Upper lobe of right lung (tissue), 1 donor: Measurements from ENCODE around the gene SEC31A. TPM values are rescaled to one million over a fixed set of nuclear protein-coding genes. Genes with fewer than 3 reads are reported as not detected.
A peak's percentile ranks its signal among the peaks of the same experiment; 100 is the strongest.
"Not testable (repeated sequence)": the region's sequence is repeated elsewhere in the genome, so short reads cannot be mapped to it uniquely, and the experiment has no call there.

Experiments used
- ATAC-seq: fragments of 200-7000 bp; cut with Tn5 transposase; one replicate; pipeline ENCODE4 v1.9.1; 2020; ENCODE audit warnings: mild to moderate bottlenecking, moderate library complexity
- DNase-seq: peaks from one replicate; pipeline ENCODE4 v3.0.0-alpha.2; 2020
- H3K27ac ChIP-seq: fragments of 200-600 bp; one replicate; pipeline ENCODE4 v1.8.0; 2022
- H3K27me3 ChIP-seq: fragments of 200-600 bp; one replicate; pipeline ENCODE4 v1.8.0; 2022; ENCODE audit warnings: mild to moderate bottlenecking
- H3K36me3 ChIP-seq: fragments of 200-600 bp; one replicate; pipeline ENCODE4 v1.8.0; 2022
- H3K4me1 ChIP-seq: fragments of 200-600 bp; one replicate; pipeline ENCODE4 v1.8.0; 2022
- H3K4me3 ChIP-seq: fragments of 200-600 bp; one replicate; pipeline ENCODE4 v1.8.0; 2022; ENCODE audit warnings: mild to moderate bottlenecking
- H3K9me3 ChIP-seq: fragments of 200-600 bp; one replicate; pipeline ENCODE4 v1.8.0; 2022
- CTCF ChIP-seq: fragments of 200-600 bp; IDR thresholded peaks from one replicate; pipeline ENCODE4 v1.8.0; 2022; ENCODE audit warnings: antibody characterized with exemption
- intact Hi-C: fragments of 100-400 bp; cut with DNase I; formaldehyde crosslinking; loops from one replicate; pipeline ENCODE4 v1.11.0; 2022
- total RNA-seq: library from RNA; stranded (reverse); fragmentation: NEBNext Ultra II Directional; extraction: Animal tissue kit (Norgen Biotek cat#: 25700); gene quantifications from one replicate; pipeline ENCODE4 v1.2.1, GENCODE V29; 2021
- donor health status: DM: no; HTN: yes; CAD: no; lungs with severe emphysema.

The SEC31A gene
- total RNA-seq, 1 donor from 2014 or later = 199 TPM

DNA sequence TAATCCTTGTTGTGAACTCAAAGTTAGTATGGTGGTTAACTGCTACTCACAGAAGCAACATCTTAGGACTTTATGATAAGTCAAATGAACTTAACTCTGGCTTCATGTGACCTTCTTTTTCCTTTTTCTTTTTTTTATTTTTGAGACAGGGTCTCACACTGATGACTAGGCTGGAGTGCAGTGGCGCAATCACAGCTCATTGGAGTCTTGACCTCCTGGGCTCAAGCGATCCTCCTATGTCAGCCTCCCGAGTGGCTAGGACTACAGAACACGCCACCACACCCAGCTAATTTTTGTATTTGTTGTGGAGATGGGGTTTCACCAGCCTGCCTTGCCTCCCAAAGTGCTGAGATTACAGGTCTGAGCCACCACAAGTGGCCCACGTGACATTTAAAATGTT is 22.4 kb downstream of the SEC31A start:
- intact Hi-C loops = no loop called here
- no peak overlapping the region for H3K4me3 ChIP-seq
- TF ChIP-seq CTCF = no peak
- DNase-seq (no peak), ATAC-seq (no peak)
- H3K27ac ChIP-seq = no peak overlapping the region
- H3K27me3 ChIP-seq = no peaks in the 10 kb centered on the region
- peaks cover 98% of the 10 kb centered on the region for H3K36me3 ChIP-seq
- peaks cover 12% of the 10 kb centered on the region for H3K4me1 ChIP-seq
- no peaks in the 10 kb centered on the region for H3K9me3 ChIP-seq

DNA sequence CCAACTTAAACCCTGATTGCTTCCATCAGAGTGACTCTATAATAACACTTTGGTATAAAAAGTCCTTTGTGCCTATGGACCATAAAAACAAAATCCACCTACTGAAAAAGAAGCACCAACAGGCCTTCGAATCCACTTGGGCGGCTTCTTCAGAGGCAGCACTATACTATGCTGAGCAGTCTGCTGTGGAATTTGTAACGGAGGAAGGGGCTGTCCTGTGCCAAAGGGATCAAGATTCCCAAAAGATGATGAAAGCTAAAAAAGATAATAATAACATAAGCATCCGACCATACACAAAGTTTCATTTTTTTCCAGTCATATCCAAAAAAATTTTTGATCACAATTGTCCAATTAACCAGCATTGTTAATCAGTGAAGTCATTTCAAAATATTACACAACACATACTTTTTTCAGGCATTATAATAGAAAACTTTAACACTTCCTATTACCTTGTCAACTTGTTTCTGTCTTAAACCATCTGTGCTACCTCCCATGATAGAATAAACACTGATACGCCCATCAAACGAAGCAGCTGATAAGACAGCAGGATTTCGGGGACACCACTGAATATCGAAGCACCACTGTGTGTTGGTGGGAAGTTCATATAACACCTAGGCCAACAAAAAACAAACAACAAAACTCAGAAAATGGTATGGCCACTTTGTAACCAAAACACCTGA is 24.1 kb downstream of the SEC31A start:
- Histone ChIP-seq H3K4me1 (peaks cover 12% of the 10 kb centered on the region), H3K4me3 (no peak overlapping the region), H3K27ac (no peak overlapping the region), H3K36me3 (peaks cover 98% of the 10 kb centered on the region), H3K27me3 (no peaks in the 10 kb centered on the region), H3K9me3 (no peaks in the 10 kb centered on the region)
- intact Hi-C loops = no loop called here
- no peak for TF ChIP-seq CTCF
- no peak for DNase-seq
- ATAC-seq = no peak

DNA sequence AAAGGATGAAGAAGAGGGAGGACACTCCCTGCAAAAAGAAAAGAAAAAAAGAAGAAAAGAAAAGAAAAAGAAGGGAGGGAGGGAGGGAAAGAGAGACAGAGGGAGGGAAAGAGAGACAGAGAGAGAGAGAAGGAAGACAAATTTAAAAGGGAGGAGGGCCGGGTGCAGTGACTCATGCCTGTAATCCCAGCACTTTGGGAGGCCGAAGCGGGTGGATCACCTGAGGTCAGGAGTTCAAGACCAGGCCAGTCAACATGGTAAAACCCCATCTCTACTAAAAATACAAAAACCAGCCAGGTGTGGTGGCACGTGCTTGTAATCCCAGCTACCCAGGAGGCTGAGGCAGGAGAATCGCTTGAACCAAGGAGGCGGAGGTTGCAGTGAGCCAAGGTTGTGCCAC is 24.9 kb downstream of the SEC31A start:
- H3K9me3 ChIP-seq, H3K27me3 ChIP-seq, ATAC-seq, intact Hi-C loops, H3K4me3 ChIP-seq, DNase-seq: not testable (repeated sequence)
- Histone ChIP-seq H3K36me3 (peaks cover 98% of the 10 kb centered on the region), H3K4me1 (peaks cover 12% of the 10 kb centered on the region), H3K27ac (peak overlapping the region; percentile 38)

DNA sequence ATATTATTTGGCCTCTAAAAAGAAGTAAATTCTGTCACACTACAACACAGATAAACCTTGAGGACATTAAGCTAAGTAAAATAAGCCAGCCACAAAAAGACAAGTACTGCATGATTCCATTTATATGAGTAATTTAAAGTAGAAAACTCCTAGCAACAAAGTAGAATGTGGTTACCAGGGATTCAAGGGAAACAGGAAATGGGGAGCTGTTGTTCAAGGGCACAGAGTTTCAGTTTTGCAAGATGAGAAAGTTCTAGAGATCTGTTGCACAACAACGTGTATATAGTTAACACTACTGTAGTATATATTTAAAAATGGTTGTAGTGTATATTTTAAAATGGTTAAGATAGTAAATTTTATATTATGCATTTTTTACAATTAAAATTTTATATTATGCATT is 25.4 kb downstream of the SEC31A start:
- intact Hi-C loops = no loop called here
- DNase-seq (no peak), ATAC-seq (peak; percentile 77)
- Histone ChIP-seq H3K27ac (peak overlapping the region; percentile 38), H3K4me3 (no peak overlapping the region), H3K9me3 (no peaks in the 10 kb centered on the region), H3K4me1 (peaks cover 12% of the 10 kb centered on the region), H3K27me3 (no peaks in the 10 kb centered on the region), H3K36me3 (peaks cover 98% of the 10 kb centered on the region)
- TF ChIP-seq CTCF = no peak

- DNase-seq = no peak
- ATAC-seq = no peak
- Histone ChIP-seq H3K9me3 (no peaks in the 10 kb centered on the region), H3K4me1 (peaks cover 12% of the 10 kb centered on the region), H3K36me3 (peaks cover 95% of the 10 kb centered on the region), H3K27me3 (no peaks in the 10 kb centered on the region), H3K4me3 (no peak overlapping the region), H3K27ac (no peak overlapping the region)
- no peak for TF ChIP-seq CTCF
- intact Hi-C loops = no loop called here
Measured at GRCh38 chr4:82864336-82864979, 26.5 kb downstream of the SEC31A start.

DNA sequence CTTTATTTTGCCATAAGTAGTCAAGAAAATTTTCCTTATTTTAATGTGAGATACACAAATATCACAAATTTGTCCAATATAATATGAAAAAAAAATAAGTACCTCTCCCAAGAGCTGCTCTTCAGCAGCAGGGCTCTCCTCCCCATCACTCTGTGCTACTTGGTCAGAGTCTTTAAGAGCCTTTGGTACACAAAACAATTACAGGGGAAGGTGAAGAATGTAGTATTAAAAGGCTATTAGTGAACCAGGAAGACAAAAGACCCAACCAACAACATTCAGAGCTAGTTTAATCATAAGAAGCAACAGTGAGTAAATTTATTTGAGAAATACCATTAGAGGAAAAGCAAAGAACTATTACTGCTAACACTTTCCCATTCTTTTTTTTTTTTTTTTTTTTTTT is 29.4 kb downstream of the SEC31A start:
- Histone ChIP-seq H3K27me3 (no peaks in the 10 kb centered on the region), H3K27ac (no peak overlapping the region), H3K4me3 (no peak overlapping the region), H3K9me3 (no peaks in the 10 kb centered on the region), H3K4me1 (peaks cover 12% of the 10 kb centered on the region), H3K36me3 (peaks cover 84% of the 10 kb centered on the region)
- ATAC-seq = no peak
- intact Hi-C loops = no loop called here
- no peak for DNase-seq
- TF ChIP-seq CTCF = no peak

- DNase-seq, H3K27me3 ChIP-seq, ATAC-seq, intact Hi-C loops, H3K9me3 ChIP-seq, H3K27ac ChIP-seq, H3K4me3 ChIP-seq, H3K4me1 ChIP-seq: not testable (repeated sequence)
- peaks cover 84% of the 10 kb centered on the region for H3K36me3 ChIP-seq
Measured at GRCh38 chr4:82860487-82860886, 30.5 kb downstream of the SEC31A start.
